ENCODE data around the gene CDK6.

The CDK6 gene

DNA sequence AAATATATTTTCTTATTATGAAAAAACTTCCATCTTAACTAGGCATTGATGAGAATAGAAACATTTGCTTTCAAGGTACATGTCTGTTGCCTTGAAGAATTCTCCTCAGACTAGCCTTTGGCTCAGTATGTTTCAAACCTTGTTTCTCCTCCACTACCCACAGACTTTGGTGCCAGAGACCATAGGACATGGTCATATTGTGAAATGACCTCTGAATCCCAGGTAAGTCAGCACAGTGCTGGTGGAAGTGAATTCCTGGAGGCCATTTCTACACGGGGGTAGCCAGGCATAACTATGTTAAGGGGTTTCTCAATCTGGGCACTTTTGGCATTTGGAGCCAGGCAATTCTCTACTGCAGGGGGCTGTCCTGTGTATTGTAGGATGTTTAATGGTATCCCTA, 133.8 kb downstream of the CDK6 start:
- DNase-seq = no peak

DNA sequence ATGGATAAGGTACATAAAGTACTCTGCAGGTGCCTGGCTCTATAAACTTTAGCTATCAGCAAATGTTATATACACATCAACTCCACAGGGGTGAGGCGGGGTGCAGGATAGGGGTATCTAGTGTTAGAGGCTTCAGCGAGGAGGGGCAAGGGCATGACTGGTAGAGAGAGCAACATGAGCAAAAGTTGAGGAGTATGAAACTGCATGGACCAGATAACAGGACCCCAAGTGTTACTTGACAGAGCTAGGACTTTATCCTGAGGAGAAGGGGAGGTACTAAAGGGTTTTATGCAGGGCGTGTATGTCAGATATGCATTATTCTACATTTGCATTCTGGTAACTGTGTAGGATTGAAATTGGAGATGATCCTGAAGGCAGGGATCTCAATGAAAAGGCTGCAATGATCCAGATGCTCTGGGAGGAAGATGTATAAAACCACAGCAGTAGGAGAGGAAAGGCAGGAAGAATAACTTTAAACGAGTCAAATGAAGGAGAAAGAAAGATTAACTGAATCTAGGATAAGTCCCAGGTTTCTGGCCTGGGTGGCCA, 136.3 kb downstream of the CDK6 start:
- no peak for DNase-seq

DNA sequence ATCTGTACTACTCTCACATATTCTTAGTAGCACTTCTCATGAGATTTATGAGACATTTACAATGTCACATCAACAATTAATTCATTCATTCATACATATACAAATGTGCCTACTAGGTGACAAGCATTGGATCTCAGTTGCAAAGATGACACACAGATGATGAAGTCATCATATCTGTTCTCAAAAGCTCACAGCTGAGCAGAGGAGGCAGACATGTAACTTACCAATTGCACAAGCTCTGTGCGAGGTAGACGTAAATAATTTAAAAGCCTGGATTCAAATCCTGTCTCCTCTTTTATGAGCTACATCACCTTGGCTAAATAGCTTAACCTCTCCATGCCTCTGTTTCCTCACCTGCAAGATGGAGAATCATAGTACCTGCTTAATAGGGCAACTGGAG, 136.8 kb downstream of the CDK6 start:
- DNase-seq = no peak

- no peak for DNase-seq
Measured at GRCh38 chr7:92698237-92698841, 138.0 kb downstream of the CDK6 start.

GRCh38 chr7:92697414-92697813, 139.0 kb downstream of the CDK6 start:
- no peak for DNase-seq

GRCh38 chr7:92697012-92697411, 139.4 kb downstream of the CDK6 start:
- no peak for DNase-seq

GRCh38 chr7:92696584-92696983, 139.8 kb downstream of the CDK6 start:
- DNase-seq = no peak

GRCh38 chr7:92695308-92696261, 140.8 kb downstream of the CDK6 start:
- DNase-seq = no peak

DNA sequence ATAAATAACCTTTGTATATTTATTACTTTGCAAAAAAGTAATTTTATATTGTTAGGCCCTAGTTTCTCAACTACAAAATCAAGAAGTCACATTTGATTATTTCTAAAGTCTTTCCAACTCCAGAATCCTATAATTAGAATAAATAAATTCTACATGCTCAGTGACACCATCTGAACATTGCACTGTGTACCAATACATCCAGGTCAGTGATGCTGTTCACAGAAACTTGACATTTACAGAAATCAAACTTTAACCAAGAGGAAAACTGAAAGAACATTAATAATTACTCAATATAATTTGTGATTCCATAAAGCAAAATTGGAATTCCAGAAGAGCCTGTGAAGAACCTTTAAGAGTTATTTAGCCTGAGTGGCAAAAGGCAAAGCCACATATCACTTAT, 142.2 kb downstream of the CDK6 start:
- DNase-seq = no peak

GRCh38 chr7:92693519-92693918, 142.9 kb downstream of the CDK6 start:
- DNase-seq = no peak

DNA sequence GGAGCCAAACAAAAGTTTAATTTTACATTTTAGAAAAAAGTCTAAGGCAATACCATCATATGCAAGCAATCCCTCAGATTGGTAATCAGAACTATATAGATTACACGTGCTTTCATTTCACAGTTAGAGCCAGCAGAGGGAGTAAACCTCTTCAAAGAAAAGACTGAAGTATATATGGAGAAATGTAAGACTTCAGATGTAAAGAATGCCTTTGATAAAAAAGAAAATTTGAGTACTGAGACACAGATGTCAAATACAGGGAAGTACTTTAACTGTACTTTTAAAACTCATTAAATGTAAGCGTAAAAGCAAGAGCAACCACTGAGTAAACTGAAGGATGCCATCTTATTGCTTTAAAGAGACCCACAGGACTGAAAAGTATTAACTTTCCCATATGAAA, 144.8 kb downstream of the CDK6 start:
- DNase-seq = no peak

DNA sequence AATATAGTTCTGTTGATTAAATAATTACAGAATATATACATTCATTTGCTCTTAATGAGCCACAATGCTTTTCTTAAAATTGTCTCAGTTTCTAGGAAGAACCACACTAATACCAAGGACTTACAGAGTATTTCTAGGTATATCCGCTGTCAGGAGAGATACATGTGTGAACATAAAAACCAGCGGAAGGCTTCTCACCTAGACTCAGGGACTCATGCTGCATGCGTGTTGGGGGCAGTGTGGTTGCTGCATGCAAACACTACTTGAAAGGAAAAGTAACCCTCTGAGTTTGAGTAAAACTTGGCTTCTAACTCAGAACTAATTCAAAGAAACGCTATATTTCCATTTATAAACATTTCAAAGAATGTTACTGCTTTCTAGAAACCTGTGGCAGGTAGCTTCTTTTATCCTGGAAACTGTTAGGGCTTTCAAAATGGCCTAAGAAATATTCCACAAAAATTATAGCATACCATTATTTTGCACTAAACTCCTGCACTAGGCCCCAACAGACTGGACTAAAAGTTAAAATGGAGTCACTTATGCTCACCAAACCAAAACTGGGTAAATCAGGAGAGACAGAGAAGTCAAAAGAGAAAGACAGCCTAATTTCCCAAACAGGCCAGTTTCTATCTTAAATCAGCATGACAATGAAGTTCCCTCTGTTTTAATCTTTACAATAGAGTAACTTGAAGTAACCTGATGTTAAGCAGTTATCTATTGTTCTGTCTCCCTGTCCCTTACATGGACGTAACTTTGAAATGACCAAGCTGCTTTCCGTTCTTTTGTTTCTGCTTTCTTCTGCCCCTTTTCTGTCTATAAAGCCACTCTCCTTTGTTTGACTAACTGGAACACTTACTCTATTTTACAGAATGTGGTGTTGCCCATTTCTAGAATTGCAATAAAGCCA, 151.0 kb downstream of the CDK6 start:
- DNase-seq = peak; percentile 72

DNA sequence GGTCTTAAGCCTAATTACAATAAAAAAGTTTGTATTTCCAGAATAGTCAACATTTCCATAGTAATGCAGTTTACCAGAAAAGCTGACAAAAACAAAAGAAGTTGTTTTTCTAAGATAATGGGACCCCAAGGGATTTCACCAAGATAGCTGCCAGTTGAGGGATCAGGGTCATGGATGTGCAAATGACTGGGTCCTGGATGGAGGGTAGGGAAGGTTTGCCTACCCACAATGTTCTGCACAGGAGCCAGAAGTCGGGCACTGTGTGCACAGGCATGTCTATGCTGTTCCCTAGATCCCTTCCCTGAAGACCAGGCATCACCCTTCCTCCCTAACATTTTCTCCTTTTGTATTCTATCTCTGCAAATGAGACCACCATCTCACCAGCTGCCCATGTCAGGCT, 152.1 kb downstream of the CDK6 start:
- no peak for DNase-seq

GRCh38 chr7:92682903-92683539, 153.4 kb downstream of the CDK6 start:
- no peak for DNase-seq

DNA sequence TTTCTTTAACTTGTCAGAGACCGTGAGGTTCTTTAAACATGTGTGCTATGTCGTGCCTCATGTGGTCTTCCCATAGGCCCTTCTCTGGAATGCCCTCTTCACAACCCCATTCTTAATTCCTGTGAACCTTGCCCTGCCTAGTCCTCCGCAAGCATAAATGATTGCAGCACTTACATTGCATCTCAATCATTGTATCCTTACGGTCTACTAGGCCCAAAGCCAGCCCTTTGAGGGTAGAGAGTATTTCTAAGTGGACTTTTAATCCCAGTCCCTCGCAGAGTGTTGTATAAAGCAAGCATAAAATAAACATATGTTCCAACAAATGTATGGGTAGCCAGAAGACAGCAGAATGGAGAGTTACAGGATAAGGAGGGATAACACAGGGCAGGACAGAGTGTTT, 154.0 kb downstream of the CDK6 start:
- no peak for DNase-seq

GRCh38 chr7:92681633-92682032, 154.7 kb downstream of the CDK6 start:
- no peak for DNase-seq

DNA sequence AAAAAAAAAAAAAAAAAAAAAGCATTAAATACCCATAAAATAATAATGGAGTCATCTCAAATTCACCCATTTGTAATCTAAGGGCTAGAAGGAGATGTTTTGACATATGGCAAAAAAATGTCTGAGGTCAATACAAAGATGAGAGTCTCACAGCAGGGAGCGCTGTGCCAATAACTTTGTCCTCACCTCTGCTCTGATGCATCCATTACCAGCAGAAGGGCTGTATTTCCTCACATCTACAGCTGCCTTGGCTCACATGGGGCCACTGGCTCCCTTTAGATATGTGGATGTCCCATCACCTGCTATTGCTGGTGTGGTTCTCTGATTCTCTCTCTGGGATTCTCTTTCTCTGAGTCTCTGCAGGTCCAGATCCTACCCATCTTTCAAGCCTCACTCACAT, 155.9 kb downstream of the CDK6 start:
- DNase-seq = no peak

DNA sequence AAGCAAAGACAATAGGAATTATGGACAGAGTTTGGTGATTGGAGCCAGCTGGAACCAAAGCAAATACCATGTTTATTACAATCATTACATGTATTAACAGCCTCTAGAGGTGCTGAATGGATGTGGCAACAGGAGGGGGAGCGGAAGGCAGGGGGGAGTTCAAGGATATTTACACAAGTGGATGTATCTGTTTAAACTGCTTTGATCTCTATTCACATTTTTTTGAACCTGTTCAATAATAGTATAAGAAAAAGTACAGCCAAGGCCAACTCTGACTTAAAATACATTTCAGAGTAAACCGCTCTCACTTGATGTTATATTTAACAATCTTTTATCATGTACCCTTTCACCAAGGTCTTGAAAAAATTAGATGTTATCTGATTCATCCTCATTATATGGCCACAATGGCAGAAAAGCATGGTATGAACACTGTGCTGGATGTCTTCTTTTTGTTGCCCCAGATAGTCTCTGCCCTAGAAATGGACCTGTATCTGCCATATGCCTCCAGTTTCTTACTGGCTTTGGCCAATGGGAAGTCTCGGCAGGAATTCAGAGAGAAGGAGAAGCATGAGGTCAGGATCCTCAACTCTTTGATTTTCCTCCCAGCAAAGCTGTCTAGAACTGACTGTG, 158.0 kb downstream of the CDK6 start:
- DNase-seq = no peak

DNA sequence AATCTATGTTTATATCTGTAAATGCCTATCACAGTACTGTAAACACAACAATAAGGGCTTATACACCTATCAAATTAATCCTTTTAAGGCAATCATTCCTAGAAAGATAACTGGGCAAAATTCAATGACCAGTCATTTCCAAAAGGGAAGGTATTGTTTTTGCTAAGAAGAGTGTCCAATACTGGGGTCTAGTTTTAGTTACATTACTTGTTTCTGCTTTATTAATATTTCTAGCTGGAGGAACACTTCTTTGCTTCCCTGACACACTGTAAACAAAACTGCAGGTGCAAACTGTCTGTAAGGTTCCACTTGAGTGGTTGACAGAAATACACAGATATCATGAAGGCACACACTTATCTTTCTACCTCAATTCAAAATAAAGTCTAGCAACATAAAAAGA, 162.0 kb downstream of the CDK6 start:
- DNase-seq = no peak

GRCh38 chr7:92671505-92672169, 164.7 kb downstream of the CDK6 start:
- DNase-seq = no peak

DNA sequence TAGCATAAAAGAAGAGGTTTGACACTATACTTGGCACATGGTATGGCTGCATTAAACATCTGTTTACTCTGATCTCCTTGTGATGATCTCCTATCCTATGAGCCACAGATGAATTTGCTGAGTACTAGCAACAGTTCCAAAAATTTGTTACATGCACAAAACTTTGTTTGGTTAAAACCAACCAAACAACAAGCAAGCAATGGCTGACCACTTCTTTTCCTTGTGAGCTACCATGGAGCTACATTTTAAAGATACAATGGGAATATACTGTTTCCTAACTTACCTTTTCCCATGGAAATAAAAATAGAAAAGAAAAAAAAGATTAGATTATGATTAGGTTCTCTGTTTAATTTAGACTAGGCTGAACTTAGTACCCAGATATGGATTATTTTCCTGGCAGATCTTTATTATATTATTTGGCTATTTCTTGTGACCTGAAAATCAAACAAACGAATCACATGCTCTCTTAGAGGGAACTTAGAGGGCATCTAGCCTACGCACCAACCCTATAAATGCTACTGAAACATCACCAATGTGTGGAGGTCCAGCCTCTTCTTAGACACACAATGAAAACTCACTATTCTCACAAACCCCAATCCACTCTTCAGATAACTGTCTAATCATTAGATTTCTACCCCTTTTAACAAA, 166.0 kb downstream of the CDK6 start:
- no peak for DNase-seq
